HG02970 (cell line): Measurements from ENCODE around the gene TTLL10.

Source experiments
- ATAC-seq: cut with Tn5 transposase; IDR thresholded peaks from one replicate; pipeline ENCODE4 v1.9.1; 2021; ENCODE audit warnings: mild to moderate bottlenecking, moderate library complexity, moderate number of reproducible peaks; ENCODE audit not compliant: unreplicated experiment, low FRiP score

Gene TTLL10

DNA sequence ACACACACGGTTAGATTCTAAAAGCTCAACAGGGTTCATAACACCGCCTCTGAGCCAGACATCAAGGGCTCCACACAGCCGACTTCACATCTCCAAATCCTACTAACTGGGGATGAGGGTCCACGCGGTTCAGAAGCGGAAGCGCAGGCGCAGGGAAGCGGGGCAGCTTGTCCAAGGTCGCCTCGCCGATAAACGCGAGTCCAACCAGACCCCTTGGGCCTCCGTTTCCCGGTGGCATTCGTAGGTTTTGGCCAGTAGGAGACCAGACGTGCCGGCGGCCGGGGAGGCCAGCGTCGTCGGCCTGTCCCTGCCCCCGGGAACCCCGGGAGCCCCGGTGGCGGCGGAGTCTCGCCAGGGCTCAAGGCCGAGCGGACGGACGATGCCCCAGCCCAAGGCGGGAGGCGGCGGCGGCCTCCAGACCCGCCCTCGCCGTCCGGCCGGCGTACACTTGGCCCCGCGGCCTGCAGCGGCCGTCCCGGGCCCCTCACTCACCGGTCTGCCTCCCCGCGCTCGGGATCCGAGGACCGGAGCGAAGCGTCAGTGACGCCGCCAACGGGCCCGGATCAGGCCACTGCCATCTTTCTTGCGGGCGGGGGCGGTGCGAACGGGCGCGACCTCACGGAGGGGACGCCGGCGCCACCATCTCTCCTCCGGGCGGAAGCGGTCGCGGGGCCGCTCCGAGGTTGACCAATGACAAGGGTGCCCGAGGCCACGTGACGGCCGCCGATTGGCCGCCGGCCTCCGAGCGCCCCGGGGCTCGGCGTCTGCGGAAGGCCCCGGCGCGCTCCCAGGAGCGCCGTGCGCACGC is 57.9 kb downstream of the TTLL10 start, which contains the start of gene SDF4:
Gene SDF4 (minus strand): TSS at position 602 of the 808 bp plus-strand sequence. CDS start 3,229 bp downstream, outside the sequence.
- peak; percentile 94 for ATAC-seq

DNA sequence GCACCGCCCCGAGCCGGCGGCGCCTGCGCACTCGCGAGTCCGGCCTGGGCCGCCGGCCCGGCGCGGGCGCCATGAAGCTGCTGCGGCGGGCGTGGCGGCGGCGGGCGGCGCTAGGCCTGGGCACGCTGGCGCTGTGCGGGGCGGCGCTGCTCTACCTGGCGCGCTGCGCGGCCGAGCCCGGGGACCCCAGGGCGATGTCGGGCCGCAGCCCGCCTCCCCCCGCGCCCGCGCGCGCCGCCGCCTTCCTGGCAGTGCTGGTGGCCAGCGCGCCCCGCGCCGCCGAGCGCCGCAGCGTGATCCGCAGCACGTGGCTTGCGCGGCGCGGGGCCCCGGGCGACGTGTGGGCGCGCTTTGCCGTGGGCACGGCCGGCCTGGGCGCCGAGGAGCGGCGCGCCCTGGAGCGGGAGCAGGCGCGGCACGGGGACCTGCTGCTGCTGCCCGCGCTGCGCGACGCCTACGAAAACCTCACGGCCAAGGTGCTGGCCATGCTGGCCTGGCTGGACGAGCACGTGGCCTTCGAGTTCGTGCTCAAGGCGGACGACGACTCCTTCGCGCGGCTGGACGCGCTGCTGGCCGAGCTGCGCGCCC is 58.6 kb downstream of the TTLL10 start, which contains the start of gene B3GALT6:
Gene B3GALT6 (plus strand): TSS at position 30 of the 588 bp plus-strand sequence. CDS start 42 bp downstream, at position 72.
- no peak for ATAC-seq

DNA sequence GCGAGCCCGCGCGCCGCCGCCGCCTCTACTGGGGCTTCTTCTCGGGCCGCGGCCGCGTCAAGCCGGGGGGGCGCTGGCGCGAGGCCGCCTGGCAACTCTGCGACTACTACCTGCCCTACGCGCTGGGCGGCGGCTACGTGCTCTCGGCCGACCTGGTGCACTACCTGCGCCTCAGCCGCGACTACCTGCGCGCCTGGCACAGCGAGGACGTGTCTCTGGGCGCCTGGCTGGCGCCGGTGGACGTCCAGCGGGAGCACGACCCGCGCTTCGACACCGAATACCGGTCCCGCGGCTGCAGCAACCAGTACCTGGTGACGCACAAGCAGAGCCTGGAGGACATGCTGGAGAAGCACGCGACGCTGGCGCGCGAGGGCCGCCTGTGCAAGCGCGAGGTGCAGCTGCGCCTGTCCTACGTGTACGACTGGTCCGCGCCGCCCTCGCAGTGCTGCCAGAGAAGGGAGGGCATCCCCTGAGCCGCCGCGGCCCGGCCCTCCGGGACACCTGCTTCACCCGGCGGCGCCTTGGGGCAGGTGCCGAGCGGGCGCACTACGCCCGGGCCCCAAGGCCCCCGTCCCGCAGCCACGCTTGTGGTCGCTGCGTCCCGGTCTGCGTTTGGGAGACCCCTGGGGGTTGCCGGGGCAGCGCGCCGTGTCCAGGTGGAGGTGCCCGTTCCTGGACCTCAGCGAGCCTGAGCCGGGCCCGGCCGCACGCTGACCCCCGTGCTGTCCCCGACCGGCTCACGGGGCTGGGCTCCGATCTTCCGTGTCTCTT is 59.3 kb downstream of the TTLL10 start:
- no peak for ATAC-seq

DNA sequence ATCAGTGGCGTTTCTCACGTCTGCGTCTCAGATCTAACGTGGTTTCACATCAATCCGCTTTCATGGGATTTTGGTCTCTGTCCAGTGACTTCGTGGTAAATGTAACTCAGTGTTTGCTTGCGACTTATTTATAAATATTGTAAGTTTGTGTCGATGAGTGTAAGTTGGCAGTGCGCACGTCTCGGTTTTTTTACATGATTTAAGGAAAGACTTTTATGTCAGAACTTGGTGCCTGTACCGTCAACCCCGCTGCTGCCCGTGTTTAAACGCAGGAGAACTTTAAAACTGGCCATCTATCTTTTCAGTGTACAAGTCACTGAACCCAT is 59.9 kb downstream of the TTLL10 start:
- ATAC-seq = no peak

DNA sequence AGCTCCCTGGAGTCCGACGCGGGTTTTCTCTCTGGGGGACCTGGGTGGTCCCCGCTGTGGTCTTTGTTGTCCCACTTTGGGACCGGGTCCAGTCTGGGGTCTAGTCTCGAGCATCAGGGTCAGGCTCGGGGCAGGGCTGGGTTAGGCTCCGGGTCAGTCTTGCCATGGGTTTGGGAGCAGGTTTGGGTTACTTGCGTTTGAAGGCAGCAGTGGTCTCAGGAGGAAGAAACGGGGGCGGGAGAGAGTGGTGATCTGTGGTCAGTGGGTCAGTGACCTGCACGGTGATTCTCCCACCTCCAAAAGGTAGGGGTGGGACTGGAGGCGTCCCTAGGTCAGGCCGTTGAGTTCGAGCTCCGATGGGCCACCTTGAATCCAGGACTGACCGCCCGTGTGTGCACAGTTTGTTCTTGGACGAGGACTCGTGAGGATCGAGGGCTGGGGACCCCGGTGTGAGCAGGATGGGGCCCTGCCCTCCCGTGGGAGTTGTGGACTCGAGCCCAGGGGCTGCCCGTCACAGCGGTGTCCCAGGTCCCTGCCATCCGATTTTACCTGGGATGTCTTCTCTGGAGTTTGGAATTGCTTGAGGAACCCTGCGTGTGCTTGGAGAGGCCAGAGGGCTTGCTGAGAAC is 60.6 kb downstream of the TTLL10 start:
- no peak for ATAC-seq

DNA sequence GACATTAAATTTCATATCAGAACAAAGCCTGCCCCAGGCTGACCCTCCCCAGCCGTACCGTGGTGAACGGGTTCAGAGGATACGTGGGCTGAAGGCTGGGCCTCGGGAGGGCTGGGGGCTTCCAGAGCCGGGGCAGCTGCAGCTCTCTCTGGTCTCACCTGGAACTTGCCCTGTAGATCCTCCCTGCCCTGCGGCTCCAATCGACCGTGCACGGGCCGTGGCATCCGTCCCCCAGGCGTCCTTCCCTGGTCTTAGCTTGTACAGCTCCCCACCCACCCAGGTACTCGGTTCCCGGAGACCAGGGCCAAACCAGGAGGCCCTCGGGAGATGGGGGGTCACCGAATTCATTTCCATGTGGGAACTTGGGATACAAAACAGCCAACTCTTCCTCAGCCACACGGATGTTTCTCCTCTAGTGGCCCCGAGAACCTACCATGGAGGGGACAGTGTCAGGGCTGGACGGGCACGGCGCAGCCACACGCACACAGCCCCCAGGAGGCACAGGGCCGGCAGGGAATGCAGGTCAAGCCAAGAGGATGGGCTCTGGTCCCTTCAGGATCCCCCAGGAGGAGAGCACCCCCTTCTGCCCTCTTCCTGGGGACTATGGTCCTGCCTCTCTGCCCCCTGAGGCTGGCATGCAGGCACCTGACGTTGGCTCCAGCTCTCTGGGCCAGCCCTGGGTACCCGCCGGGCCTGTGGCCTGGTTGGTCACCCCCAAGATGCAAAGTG is 61.5 kb downstream of the TTLL10 start:
- ATAC-seq = no peak

DNA sequence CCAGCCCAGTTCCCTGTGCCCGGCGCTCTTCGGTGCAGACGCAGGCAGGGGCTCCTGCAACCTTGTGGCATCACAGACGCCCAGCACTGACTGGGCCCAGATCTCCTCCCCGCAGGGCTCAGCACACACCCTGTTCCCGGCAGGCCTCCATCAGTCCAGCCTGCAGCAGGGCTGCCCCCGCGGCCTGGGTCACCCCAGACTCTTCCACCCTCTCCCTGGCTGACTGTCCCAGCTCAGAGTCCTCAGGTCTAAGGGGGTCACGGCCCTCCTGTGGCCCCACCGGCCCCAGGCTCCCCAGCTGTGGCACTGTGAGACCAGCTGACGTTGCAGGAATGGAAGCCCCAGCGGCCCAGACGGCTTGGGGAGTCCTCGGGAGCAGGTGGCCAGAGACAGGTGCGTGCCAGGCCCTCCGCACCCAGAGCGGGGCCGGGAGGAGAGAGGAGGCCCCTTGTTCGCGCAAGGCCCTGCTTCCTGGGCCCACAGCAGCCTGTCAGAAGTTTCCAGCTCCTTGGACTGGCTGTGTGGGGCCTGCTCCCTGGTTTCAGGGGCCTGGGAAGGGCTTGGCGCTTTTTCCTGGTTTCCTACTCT is 62.6 kb downstream of the TTLL10 start:
- ATAC-seq = no peak

- no peak for ATAC-seq
Measured at GRCh38 chr1:1236945-1237873, 63.5 kb downstream of the TTLL10 start.

- no peak for ATAC-seq
Measured at GRCh38 chr1:1237874-1238701, 64.4 kb downstream of the TTLL10 start.

GRCh38 chr1:1238702-1239178 is 65.1 kb downstream of the TTLL10 start:
- ATAC-seq = no peak

DNA sequence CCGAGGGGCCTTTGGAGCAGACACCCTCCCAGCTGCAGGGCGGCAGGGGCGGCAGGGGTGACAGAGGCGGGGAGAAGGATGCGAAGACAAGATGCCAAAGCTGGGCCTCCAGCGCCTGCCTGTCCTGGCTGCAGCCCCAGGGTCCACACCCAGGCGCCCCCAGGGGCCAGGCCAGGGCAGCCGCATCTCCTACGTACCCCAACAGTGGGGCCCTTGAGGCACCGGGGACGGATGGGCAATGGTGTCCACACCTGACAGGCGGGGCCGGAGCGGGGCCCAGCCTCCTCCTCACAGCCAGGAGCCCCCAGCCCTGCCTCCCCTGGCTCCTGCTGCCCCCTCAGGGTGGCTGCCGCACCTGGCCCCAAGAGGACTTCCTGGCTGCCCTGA is 65.5 kb downstream of the TTLL10 start:
- no peak for ATAC-seq

DNA sequence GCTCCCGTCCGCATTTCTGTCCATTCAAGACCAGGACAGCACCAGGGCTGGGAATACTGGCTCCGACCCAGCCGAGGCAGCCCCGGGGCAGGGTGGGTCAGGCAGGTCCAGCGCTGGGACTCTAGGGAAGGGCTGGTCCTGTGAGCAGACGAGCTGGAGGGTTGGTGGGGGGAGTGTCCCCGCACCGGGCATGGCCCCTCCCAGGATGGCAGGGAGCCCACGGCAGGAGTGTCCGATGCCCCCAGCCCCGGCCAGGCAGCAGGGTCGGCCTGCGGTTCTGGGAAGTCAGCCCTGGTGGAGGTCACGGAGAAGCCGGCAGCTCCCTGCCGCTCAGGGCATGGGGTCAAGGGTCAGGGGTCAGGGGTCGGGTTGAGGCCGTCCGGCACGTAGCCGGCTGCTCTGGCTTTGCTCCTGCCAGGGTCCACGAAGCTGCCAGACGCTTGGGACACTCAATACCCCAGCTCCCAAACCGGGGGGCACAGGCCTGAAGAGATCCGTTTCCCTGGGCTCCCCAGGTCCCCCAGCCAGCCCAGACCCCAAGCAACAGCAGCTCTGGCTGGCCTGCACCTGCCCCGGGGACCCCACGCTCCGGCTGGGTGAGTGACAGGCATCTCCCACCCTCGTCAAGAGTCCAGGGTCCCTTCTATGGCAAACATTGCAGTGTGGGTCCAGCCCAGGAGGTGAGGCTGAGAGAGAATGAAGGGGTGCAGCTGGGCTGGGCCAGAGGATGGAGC is 66.1 kb downstream of the TTLL10 start:
- ATAC-seq = no peak

DNA sequence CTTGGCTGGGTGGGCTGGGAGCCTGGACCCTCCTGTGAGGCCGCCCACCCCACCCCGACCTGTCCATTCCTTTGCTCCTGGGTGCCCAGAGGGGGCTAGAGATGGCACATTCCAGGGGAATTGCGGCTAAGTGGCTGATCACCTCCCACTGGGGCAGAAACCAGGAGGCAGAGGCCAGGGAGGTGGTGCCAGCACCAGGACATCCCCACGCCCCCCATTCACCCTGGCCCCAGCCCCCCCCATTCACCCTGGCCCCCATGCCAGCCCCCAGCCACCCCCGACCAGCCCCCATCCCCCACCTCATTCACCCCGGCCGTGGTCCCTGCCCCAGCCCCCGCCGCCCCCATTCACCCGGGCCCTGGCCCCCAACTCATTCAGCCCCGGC is 66.7 kb downstream of the TTLL10 start:
- no peak for ATAC-seq

DNA sequence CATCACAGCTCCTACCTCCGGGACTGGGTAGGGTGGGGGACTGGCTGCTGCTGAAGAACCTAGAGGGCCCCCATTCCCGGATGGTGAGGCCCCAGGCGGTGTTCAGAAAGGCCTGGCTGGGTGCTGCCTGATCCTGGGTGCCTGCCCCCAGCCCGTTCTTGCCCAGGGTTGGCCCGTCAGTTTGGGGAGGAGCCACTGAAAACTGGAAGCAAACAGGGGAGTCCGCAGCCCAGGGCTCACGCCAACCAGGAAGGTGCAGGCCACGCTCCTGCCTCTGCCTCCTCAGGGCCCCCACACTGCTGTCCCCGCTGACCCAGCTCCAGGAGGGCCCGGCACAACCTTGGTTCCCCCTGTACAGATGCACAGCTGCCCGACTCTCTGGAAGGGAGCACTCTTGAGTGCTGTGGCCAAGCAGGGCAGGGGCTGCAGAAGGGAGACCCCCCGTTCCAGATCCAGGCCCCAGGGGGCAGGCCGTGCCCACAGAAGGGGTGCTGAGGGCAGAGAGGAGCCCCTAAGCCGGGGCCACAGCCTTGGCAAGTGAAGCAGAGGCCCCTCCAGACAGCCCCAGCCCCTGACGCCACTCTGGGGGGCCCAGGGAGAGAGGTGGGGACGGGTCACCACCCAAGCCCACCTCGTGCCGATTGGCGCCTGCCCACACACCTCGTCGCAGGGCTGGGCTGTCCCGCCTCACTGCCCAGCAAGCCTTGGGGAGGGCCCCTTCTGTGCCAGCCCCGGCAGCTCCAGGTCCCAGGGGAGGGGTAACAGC is 67.3 kb downstream of the TTLL10 start:
- no peak for ATAC-seq

GRCh38 chr1:1241588-1242219 is 68.0 kb downstream of the TTLL10 start:
- no peak for ATAC-seq
